ENCODE results near the gene GALNT7. TPM values are rescaled to one million over a fixed set of nuclear protein-coding genes. Genes with fewer than 3 reads are reported as not detected.

GALNT7 gene
- total RNA-seq, 1 experiment from 2014 or later = 16.8 TPM

GRCh38 chr4:173242466-173243250 lies 74.0 kb downstream of the GALNT7 start:
- TF ChIP-seq, protein P1, sequence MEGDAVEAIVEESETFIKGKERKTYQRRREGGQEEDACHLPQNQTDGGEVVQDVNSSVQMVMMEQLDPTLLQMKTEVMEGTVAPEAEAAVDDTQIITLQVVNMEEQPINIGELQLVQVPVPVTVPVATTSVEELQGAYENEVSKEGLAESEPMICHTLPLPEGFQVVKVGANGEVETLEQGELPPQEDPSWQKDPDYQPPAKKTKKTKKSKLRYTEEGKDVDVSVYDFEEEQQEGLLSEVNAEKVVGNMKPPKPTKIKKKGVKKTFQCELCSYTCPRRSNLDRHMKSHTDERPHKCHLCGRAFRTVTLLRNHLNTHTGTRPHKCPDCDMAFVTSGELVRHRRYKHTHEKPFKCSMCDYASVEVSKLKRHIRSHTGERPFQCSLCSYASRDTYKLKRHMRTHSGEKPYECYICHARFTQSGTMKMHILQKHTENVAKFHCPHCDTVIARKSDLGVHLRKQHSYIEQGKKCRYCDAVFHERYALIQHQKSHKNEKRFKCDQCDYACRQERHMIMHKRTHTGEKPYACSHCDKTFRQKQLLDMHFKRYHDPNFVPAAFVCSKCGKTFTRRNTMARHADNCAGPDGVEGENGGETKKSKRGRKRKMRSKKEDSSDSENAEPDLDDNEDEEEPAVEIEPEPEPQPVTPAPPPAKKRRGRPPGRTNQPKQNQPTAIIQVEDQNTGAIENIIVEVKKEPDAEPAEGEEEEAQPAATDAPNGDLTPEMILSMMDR (IDR thresholded peaks at IDR 0.05; ENCODE audit: insufficient read depth in 1 of 2, low read depth in 1 of 2, low read length in 1 of 2, severe bottlenecking in 1 of 2, unreplicated experiment in 1 of 2) = no peak
- no peak for DNase-seq
- Histone ChIP-seq H3K9me3 (0 out of 2 replicates have a peak, but pooled peaks cover 4% of the 10 kb centered on the region), H3K4me1 (no peaks in the 10 kb centered on the region), H3K27me3 (replicated peaks; ENCODE audit: control insufficient read depth, insufficient read depth, low read length) (no peaks in the 10 kb centered on the region), H3K36me3 (ENCODE audit: control insufficient read depth, insufficient read depth, low read length) (no peaks in the 10 kb centered on the region), H3K4me3 (ENCODE audit: low read depth, low read length) (no peak overlapping the region)
- H3K4me1 Mint-ChIP-seq (ENCODE audit: low read depth, unreplicated experiment) = no peaks in the 10 kb centered on the region
- H3K36me3 Mint-ChIP-seq (ENCODE audit: insufficient read depth, unreplicated experiment) = no peaks in the 10 kb centered on the region
- POLR2A ChIA-PET = no interaction called here
- CTCF ChIA-PET = no interaction called here
- no peaks in the 10 kb centered on the region for H3K27me3 Mint-ChIP-seq (ENCODE audit: insufficient read depth, unreplicated experiment)
- no TSS peak for BruUV-seq (replicated peaks)
- intact Hi-C loops (cut with micrococcal nuclease; ENCODE audit: unreplicated experiment) = no loop called here
- H3K27ac Mint-ChIP-seq (ENCODE audit: unreplicated experiment) = no peak overlapping the region
- no peaks in the 10 kb centered on the region for H3K9me3 Mint-ChIP-seq (ENCODE audit: unreplicated experiment)
- no peak overlapping the region for H3K4me3 Mint-ChIP-seq (ENCODE audit: unreplicated experiment)

GRCh38 chr4:173243321-173243720 lies 74.7 kb downstream of the GALNT7 start:
- intact Hi-C loops (cut with micrococcal nuclease; ENCODE audit: unreplicated experiment) = no loop called here
- Mint-ChIP-seq H3K27me3 (ENCODE audit: insufficient read depth, unreplicated experiment) (no peaks in the 10 kb centered on the region), H3K36me3 (ENCODE audit: insufficient read depth, unreplicated experiment) (no peaks in the 10 kb centered on the region), H3K27ac (ENCODE audit: unreplicated experiment) (no peak overlapping the region), H3K9me3 (ENCODE audit: unreplicated experiment) (no peaks in the 10 kb centered on the region), H3K4me1 (ENCODE audit: low read depth, unreplicated experiment) (no peaks in the 10 kb centered on the region), H3K4me3 (ENCODE audit: unreplicated experiment) (no peak overlapping the region)
- Histone ChIP-seq H3K9me3 (0 out of 2 replicates have a peak, but pooled peaks cover 4% of the 10 kb centered on the region), H3K36me3 (ENCODE audit: control insufficient read depth, insufficient read depth, low read length) (no peaks in the 10 kb centered on the region), H3K27me3 (replicated peaks; ENCODE audit: control insufficient read depth, insufficient read depth, low read length) (no peaks in the 10 kb centered on the region), H3K4me3 (ENCODE audit: low read depth, low read length) (no peak overlapping the region), H3K4me1 (no peaks in the 10 kb centered on the region)
- POLR2A ChIA-PET = no interaction called here
- no TSS peak for BruUV-seq (replicated peaks)
- TF ChIP-seq, protein P1 (IDR thresholded peaks at IDR 0.05; ENCODE audit: insufficient read depth in 1 of 2, low read depth in 1 of 2, low read length in 1 of 2, severe bottlenecking in 1 of 2, unreplicated experiment in 1 of 2) = no peak
- CTCF ChIA-PET = no interaction called here
- DNase-seq = no peak

GRCh38 chr4:173243917-173244658 lies 75.5 kb downstream of the GALNT7 start:
- Histone ChIP-seq H3K36me3 (ENCODE audit: control insufficient read depth, insufficient read depth, low read length) (no peaks in the 10 kb centered on the region), H3K27me3 (replicated peaks; ENCODE audit: control insufficient read depth, insufficient read depth, low read length) (no peaks in the 10 kb centered on the region), H3K4me1 (no peaks in the 10 kb centered on the region), H3K9me3 (no peaks in the 10 kb centered on the region), H3K4me3 (ENCODE audit: low read depth, low read length) (no peak overlapping the region)
- H3K9me3 Mint-ChIP-seq (ENCODE audit: unreplicated experiment) = no peaks in the 10 kb centered on the region
- no peak overlapping the region for H3K27ac Mint-ChIP-seq (ENCODE audit: unreplicated experiment)
- POLR2A ChIA-PET = no interaction called here
- intact Hi-C loops (cut with micrococcal nuclease; ENCODE audit: unreplicated experiment) = no loop called here
- H3K27me3 Mint-ChIP-seq (ENCODE audit: insufficient read depth, unreplicated experiment) = no peaks in the 10 kb centered on the region
- no TSS peak for BruUV-seq (replicated peaks)
- no peak overlapping the region for H3K4me3 Mint-ChIP-seq (ENCODE audit: unreplicated experiment)
- TF ChIP-seq, protein P1 (IDR thresholded peaks at IDR 0.05; ENCODE audit: insufficient read depth in 1 of 2, low read depth in 1 of 2, low read length in 1 of 2, severe bottlenecking in 1 of 2, unreplicated experiment in 1 of 2) = no peak
- no peaks in the 10 kb centered on the region for H3K4me1 Mint-ChIP-seq (ENCODE audit: low read depth, unreplicated experiment)
- no peaks in the 10 kb centered on the region for H3K36me3 Mint-ChIP-seq (ENCODE audit: insufficient read depth, unreplicated experiment)
- CTCF ChIA-PET = no interaction called here
- DNase-seq = no peak

Measured in Caco-2 (cell line).